Esophagus (tissue), 2 donors: ENCODE measurements around the gene CEMP1. TPM values are rescaled to one million over a fixed set of nuclear protein-coding genes. Genes with fewer than 3 reads are reported as not detected.

Experiments
- H3K27ac ChIP-seq, 2 donors: one replicate each; pipeline ENCODE4 v1.5.1; 2013; ENCODE audit warnings: low read depth in 2 of 2, mild to moderate bottlenecking in 2 of 2, inconsistent platforms in 1 of 2, low read length in 1 of 2, moderate library complexity in 1 of 2
- H3K27me3 ChIP-seq, 2 donors: one replicate each; pipeline ENCODE4 v1.6.1; 2013; ENCODE audit warnings: low read length in 2 of 2, control low read depth in 1 of 2, mild to moderate bottlenecking in 1 of 2; ENCODE audit not compliant: insufficient read depth in 2 of 2, control insufficient read depth in 1 of 2
- H3K36me3 ChIP-seq, 2 donors: one replicate each; pipeline ENCODE4 v1.6.1; 2013; ENCODE audit warnings: low read length in 1 of 2; ENCODE audit not compliant: control insufficient read depth in 2 of 2, insufficient read depth in 2 of 2
- H3K4me1 ChIP-seq, 2 donors: one replicate each; pipeline ENCODE4 v1.6.1; 2013; ENCODE audit warnings: low read length in 1 of 2; ENCODE audit not compliant: control insufficient read depth in 2 of 2, insufficient read depth in 2 of 2
- H3K4me3 ChIP-seq, 2 donors: one replicate each; pipeline ENCODE4 v1.5.1; 2013; ENCODE audit warnings: low read length in 2 of 2, mild to moderate bottlenecking in 2 of 2, low read depth in 1 of 2, moderate library complexity in 1 of 2
- H3K9me3 ChIP-seq, 2 donors: one replicate each; pipeline ENCODE4 v1.6.1; 2013; ENCODE audit warnings: mild to moderate bottlenecking in 2 of 2, low read depth in 1 of 2, low read length in 1 of 2, moderate library complexity in 1 of 2; ENCODE audit not compliant: control insufficient read depth in 2 of 2, insufficient read depth in 1 of 2
- WGBS, 2 donors: extraction: QIAGEN DNeasy Blood & Tissue Kit; methylation state at CpG; one replicate each; pipeline ENCODE4 v1.1.7; 2013; 5-methylcytosine and 5-hydroxymethylcytosine counted together
- polyA plus RNA-seq, 2 donors: library from polyadenylated mRNA; stranded (reverse); fragments of 200-250 nt; gene quantifications; one replicate each; pipeline ENCODE4 v1.2.3, GENCODE V29; 2013
- donor health status: healthy with polysubstance abuse.
- donor health status: Bipolar disorder and iron deficiency.

The CEMP1 gene
- polyA plus RNA-seq, 2 donors = 0.18 to 0.55 TPM

GRCh38 chr16:2530629-2531318 is 434 bp downstream of the CEMP1 start:
- peak overlapping the region; percentile 93 to 96 for H3K27ac ChIP-seq
- H3K9me3 ChIP-seq = no peaks in the 10 kb centered on the region
- no peaks in the 10 kb centered on the region for H3K27me3 ChIP-seq
- 82 to 83% methylated on average over 14 of the region's 14 CpGs for WGBS, 2 donors
- H3K36me3 ChIP-seq = peaks cover 3 to 39% of the 10 kb centered on the region in 2 donors
- peaks cover 2 to 8% of the 10 kb centered on the region in 2 donors for H3K4me1 ChIP-seq
- H3K4me3 ChIP-seq = no peak overlapping the region

GRCh38 chr16:2529961-2530628 is 1.1 kb downstream of the CEMP1 start:
- WGBS, 2 donors = 85 to 87% methylated on average over 15 of the region's 15 CpGs
- H3K9me3 ChIP-seq = no peaks in the 10 kb centered on the region
- peaks cover 2 to 8% of the 10 kb centered on the region in 2 donors for H3K4me1 ChIP-seq
- no peak overlapping the region for H3K4me3 ChIP-seq
- H3K27me3 ChIP-seq = no peaks in the 10 kb centered on the region
- no peak overlapping the region for H3K27ac ChIP-seq
- peaks cover 3 to 39% of the 10 kb centered on the region in 2 donors for H3K36me3 ChIP-seq

GRCh38 chr16:2529061-2529931 is 1.9 kb downstream of the CEMP1 start:
- H3K27ac ChIP-seq = no peak overlapping the region
- H3K27me3 ChIP-seq = no peaks in the 10 kb centered on the region
- H3K9me3 ChIP-seq = no peaks in the 10 kb centered on the region
- H3K36me3 ChIP-seq = peaks cover 4 to 42% of the 10 kb centered on the region in 2 donors
- no peak overlapping the region for H3K4me3 ChIP-seq
- 84 to 87% methylated on average over 31 to 32 of the region's 32 CpGs for WGBS, 2 donors
- H3K4me1 ChIP-seq = peaks cover 2 to 8% of the 10 kb centered on the region in 2 donors

GRCh38 chr16:2528161-2529060 is 2.8 kb downstream of the CEMP1 start:
- Histone ChIP-seq H3K27me3 (no peaks in the 10 kb centered on the region), H3K36me3 (peaks cover 7 to 48% of the 10 kb centered on the region in 2 donors), H3K4me1 (peaks cover 5 to 8% of the 10 kb centered on the region in 2 donors), H3K27ac (no peak overlapping the region), H3K4me3 (no peak overlapping the region), H3K9me3 (no peaks in the 10 kb centered on the region)
- WGBS, 2 donors = 92 to 94% methylated on average over 36 of the region's 36 CpGs

- peaks cover 5 to 8% of the 10 kb centered on the region in 2 donors for H3K4me1 ChIP-seq
- H3K27me3 ChIP-seq = no peaks in the 10 kb centered on the region
- 94 to 95% methylated on average over 19 to 24 of the region's 24 CpGs for WGBS, 2 donors
- no peak overlapping the region for H3K4me3 ChIP-seq
- peaks cover 10 to 51% of the 10 kb centered on the region in 2 donors for H3K36me3 ChIP-seq
- H3K9me3 ChIP-seq = no peaks in the 10 kb centered on the region
- no peak overlapping the region for H3K27ac ChIP-seq
These were observed 3.5 kb downstream of the CEMP1 start for GRCh38 chr16:2527784-2528100.

GRCh38 chr16:2527071-2527783 is 4.0 kb downstream of the CEMP1 start:
- Histone ChIP-seq H3K27me3 (no peaks in the 10 kb centered on the region), H3K4me1 (peaks cover 5 to 8% of the 10 kb centered on the region in 2 donors), H3K27ac (no peak overlapping the region), H3K9me3 (no peaks in the 10 kb centered on the region), H3K36me3 (peaks cover 10 to 51% of the 10 kb centered on the region in 2 donors), H3K4me3 (no peak overlapping the region)
- 87% methylated on average over 12 of the region's 12 CpGs for WGBS, 2 donors

- Histone ChIP-seq H3K4me3 (no peak overlapping the region), H3K4me1 (peaks cover 6 to 7% of the 10 kb centered on the region in 2 donors), H3K36me3 (peaks cover 10 to 50% of the 10 kb centered on the region in 2 donors), H3K9me3 (no peaks in the 10 kb centered on the region), H3K27me3 (no peaks in the 10 kb centered on the region), H3K27ac (no peak overlapping the region)
- WGBS, 2 donors = 84 to 87% methylated on average over 8 of the region's 8 CpGs
These were observed 5.1 kb downstream of the CEMP1 start for GRCh38 chr16:2526135-2526534.

- H3K9me3 ChIP-seq = no peaks in the 10 kb centered on the region
- peaks cover 7% of the 10 kb centered on the region in 2 donors for H3K4me1 ChIP-seq
- H3K27ac ChIP-seq = no peak overlapping the region
- WGBS, 2 donors = 81 to 93% methylated on average over 9 of the region's 9 CpGs
- no peaks in the 10 kb centered on the region for H3K27me3 ChIP-seq
- no peak overlapping the region for H3K4me3 ChIP-seq
- peaks cover 10 to 39% of the 10 kb centered on the region in 2 donors for H3K36me3 ChIP-seq
These were observed 6.8 kb downstream of the CEMP1 start for GRCh38 chr16:2524339-2524938.
